WTC11 (cell line): ENCODE results near the gene POMGNT2. TPM values are rescaled to one million over a fixed set of nuclear protein-coding genes. Genes with fewer than 3 reads are reported as not detected.

ENCODE experiments used
- ATAC-seq: fragments of 200-7000 bp; cut with Tn5 transposase; 2 replicates; pipeline ENCODE4 v1.10.0; 2021; ENCODE audit warnings: mild to moderate bottlenecking, moderate library complexity
- CTCF ChIA-PET: fragments of 300-600 bp; sonication (Branson Sonifier 250); formaldehyde crosslinking; loops from one replicate; lab custom pipeline; 2021; ENCODE audit warnings: antibody characterized with exemption; lab: Charles Lee
- POLR2A ChIA-PET: fragments of 350-600 bp; sonication (Branson Sonifier 250); formaldehyde crosslinking; loops from one replicate; lab custom pipeline; 2021; ENCODE audit warnings: antibody characterized with exemption; lab: Charles Lee
- DNase-seq: peaks from one replicate; pipeline ENCODE4 v3.0.0; 2021; ENCODE audit warnings: low spot score
- H3K27ac Mint-ChIP-seq: 2 replicates; pipeline ENCODE4 v1.8.0; 2021; ENCODE audit warnings: mixed read lengths
- H3K27me3 Mint-ChIP-seq: 2 replicates; pipeline ENCODE4 v1.8.0; 2021; ENCODE audit warnings: low read depth, mild to moderate bottlenecking, moderate library complexity, mixed read lengths
- H3K36me3 Mint-ChIP-seq: 2 replicates; pipeline ENCODE4 v1.8.0; 2021; ENCODE audit warnings: mixed read lengths
- H3K4me1 Mint-ChIP-seq: 2 replicates; pipeline ENCODE4 v1.8.0; 2022; ENCODE audit warnings: mixed read lengths
- H3K4me3 Mint-ChIP-seq: 2 replicates; pipeline ENCODE4 v1.8.0; 2021; ENCODE audit warnings: mild to moderate bottlenecking, moderate library complexity, mixed read lengths
- H3K9me3 Mint-ChIP-seq: 2 replicates; pipeline ENCODE4 v1.8.0; 2021; ENCODE audit warnings: mixed read lengths
- CREM ChIP-seq: sonication (generic); formaldehyde crosslinking; IDR thresholded peaks from 2 replicates; pipeline ENCODE4 v1.8.1; 2022; ENCODE audit warnings: mild to moderate bottlenecking, missing genetic modification reagents, moderate library complexity
- CTCF ChIP-seq: fragments of 200-600 bp; IDR thresholded peaks from 2 replicates; pipeline ENCODE4 v1.8.0; 2022; ENCODE audit warnings: antibody characterized with exemption
- E2F1 ChIP-seq: sonication (generic); formaldehyde crosslinking; IDR thresholded peaks from 2 replicates; pipeline ENCODE4 v1.8.0; 2022; ENCODE audit warnings: mild to moderate bottlenecking, missing genetic modification reagents
- FOXP1 ChIP-seq: sonication (generic); formaldehyde crosslinking; IDR thresholded peaks from 2 replicates; pipeline ENCODE4 v1.8.0; 2022; ENCODE audit warnings: missing genetic modification reagents, mild to moderate bottlenecking, moderate library complexity, borderline replicate concordance
- JAZF1 ChIP-seq: fragments of 250-450 bp; sonication (Bioruptor Pico); IDR thresholded peaks from 2 replicates; pipeline ENCODE4 v1.9.0; 2021; ENCODE audit warnings: moderate library complexity, mild to moderate bottlenecking, inconsistent platforms
- MYBL2 ChIP-seq: sonication (generic); formaldehyde crosslinking; IDR thresholded peaks from 2 replicates; pipeline ENCODE4 v1.8.1; 2023; ENCODE audit warnings: mild to moderate bottlenecking, moderate library complexity, missing genetic modification reagents
- NR1H2 ChIP-seq: sonication (generic); formaldehyde crosslinking; IDR thresholded peaks from 2 replicates; pipeline ENCODE4 v1.9.0; 2021; ENCODE audit warnings: mild to moderate bottlenecking, moderate library complexity, missing genetic modification reagents
- NR3C1 ChIP-seq: sonication (generic); formaldehyde crosslinking; conservative IDR thresholded peaks from 2 replicates; pipeline ENCODE4 v1.8.1; 2023; ENCODE audit warnings: low read depth, mild to moderate bottlenecking, missing genetic modification reagents
- PREB ChIP-seq: sonication (generic); formaldehyde crosslinking; IDR thresholded peaks from 2 replicates; pipeline ENCODE4 v1.8.1; 2022; ENCODE audit warnings: mild to moderate bottlenecking, missing genetic modification reagents, moderate library complexity, borderline replicate concordance
- SMAD3 ChIP-seq: sonication (generic); formaldehyde crosslinking; IDR thresholded peaks from 2 replicates; pipeline ENCODE4 v1.8.0; 2022; ENCODE audit warnings: missing genetic modification reagents, mild to moderate bottlenecking, borderline replicate concordance
- TCF7 ChIP-seq: sonication (generic); formaldehyde crosslinking; IDR thresholded peaks from 2 replicates; pipeline ENCODE4 v1.8.0; 2022; ENCODE audit warnings: mild to moderate bottlenecking, low read depth, missing genetic modification reagents, moderate library complexity
- TEAD1 ChIP-seq: sonication (generic); formaldehyde crosslinking; IDR thresholded peaks from 2 replicates; pipeline ENCODE4 v1.8.0; 2022; ENCODE audit warnings: mild to moderate bottlenecking, missing genetic modification reagents
- USF1 ChIP-seq: sonication (generic); formaldehyde crosslinking; IDR thresholded peaks from 2 replicates; pipeline ENCODE4 v1.8.0; 2022; ENCODE audit warnings: mild to moderate bottlenecking, missing genetic modification reagents
- ZNF232 ChIP-seq: sonication (generic); formaldehyde crosslinking; IDR thresholded peaks from 2 replicates; pipeline ENCODE4 v1.8.0; 2022; ENCODE audit warnings: mild to moderate bottlenecking, missing genetic modification reagents
- ZNF416 ChIP-seq: fragments of 250-450 bp; sonication (Bioruptor Pico); IDR thresholded peaks from 2 replicates; pipeline ENCODE4 v1.9.0; 2021; ENCODE audit warnings: mild to moderate bottlenecking, inconsistent platforms
- ZSCAN18 ChIP-seq: fragments of 250-450 bp; sonication (Bioruptor Pico); IDR thresholded peaks from 2 replicates; pipeline ENCODE4 v2.1.2; 2022; ENCODE audit warnings: mild to moderate bottlenecking, moderate library complexity
- total RNA-seq: library from RNA; stranded (reverse); gene quantifications from 3 replicates; pipeline ENCODE4 v1.2.3, GENCODE V29; 2021
- TF ChIP-seq, protein P1 (sequence below): sonication (generic); formaldehyde crosslinking; IDR thresholded peaks from 2 replicates; pipeline ENCODE4 v1.8.1; 2023; ENCODE audit warnings: mild to moderate bottlenecking, missing genetic modification reagents, moderate library complexity

Gene POMGNT2
- total RNA-seq, 1 experiment from 2014 or later, result 12.5 TPM

DNA sequence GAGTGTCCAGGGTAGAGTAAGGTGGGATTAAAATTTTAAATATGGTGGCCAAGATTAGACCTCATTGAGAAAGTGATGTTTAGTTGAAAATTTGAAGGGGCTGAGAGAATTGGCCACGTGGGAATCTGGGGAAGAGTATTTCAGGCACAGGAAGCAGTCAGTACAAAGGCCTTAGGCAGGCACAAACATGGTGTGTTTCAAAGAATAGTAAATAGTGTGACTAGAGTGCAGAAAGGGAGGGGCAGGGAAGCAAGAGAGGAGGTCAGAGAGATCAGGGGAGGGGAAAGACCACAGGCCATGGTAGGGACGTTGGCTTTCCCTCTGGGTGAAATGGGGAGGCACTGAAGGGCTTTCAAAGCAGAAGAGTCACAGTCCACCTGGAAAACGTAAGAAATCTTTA, 36.6 kb upstream of the POMGNT2 start:
- no peak overlapping the region for H3K4me3 Mint-ChIP-seq
- ChIA-PET POLR2A (no interaction called here), CTCF (interaction anchor here (0.6 kb wide), 1 partner anchor 196 kb away, joined by 3 read pairs; no protein-coding TSS in a partner anchor)
- TF ChIP-seq CREM (CRISPR knock-in tag), result no peak
- no peak for TF ChIP-seq USF1 (CRISPR knock-in tag)
- no peak for TF ChIP-seq ZNF232 (CRISPR knock-in tag)
- TF ChIP-seq TEAD1 (CRISPR knock-in tag), result no peak
- no peak for TF ChIP-seq TCF7
- TF ChIP-seq JAZF1 (CRISPR knock-in tag), result no peak
- TF ChIP-seq MYBL2 (CRISPR knock-in tag), result no peak
- peaks cover 9% of the 10 kb centered on the region for H3K9me3 Mint-ChIP-seq
- no peaks in the 10 kb centered on the region for H3K36me3 Mint-ChIP-seq
- DNase-seq (no peak), ATAC-seq (peak; percentile 78)
- H3K27me3 Mint-ChIP-seq, result no peaks in the 10 kb centered on the region; the same call in 1 of the 2 replicates
- peaks cover 28% of the 10 kb centered on the region for H3K4me1 Mint-ChIP-seq
- no peak overlapping the region for H3K27ac Mint-ChIP-seq

GRCh38 chr3:43138488-43139231, 32.8 kb upstream of the POMGNT2 start:
- H3K27me3 Mint-ChIP-seq, result no peaks in the 10 kb centered on the region; the same call in 1 of the 2 replicates
- peaks cover 13% of the 10 kb centered on the region for H3K4me1 Mint-ChIP-seq
- ChIA-PET CTCF (interaction anchor here (1.1 kb wide), 1 partner anchor 177 kb away, joined by 5 read pairs; no protein-coding TSS in a partner anchor), POLR2A (no interaction called here)
- H3K9me3 Mint-ChIP-seq, result no peaks in the 10 kb centered on the region
- DNase-seq, result no peak
- H3K27ac Mint-ChIP-seq, result no peak overlapping the region; the same call in 1 of the 2 replicates
- H3K36me3 Mint-ChIP-seq, result no peaks in the 10 kb centered on the region
- TF ChIP-seq CREM (CRISPR knock-in tag), result no peak
- no peak for TF ChIP-seq NR1H2 (CRISPR knock-in tag)
- no peak for TF ChIP-seq FOXP1
- no peak for TF ChIP-seq SMAD3 (CRISPR knock-in tag)
- no peak for TF ChIP-seq E2F1 (CRISPR knock-in tag)
- TF ChIP-seq, protein P1, sequence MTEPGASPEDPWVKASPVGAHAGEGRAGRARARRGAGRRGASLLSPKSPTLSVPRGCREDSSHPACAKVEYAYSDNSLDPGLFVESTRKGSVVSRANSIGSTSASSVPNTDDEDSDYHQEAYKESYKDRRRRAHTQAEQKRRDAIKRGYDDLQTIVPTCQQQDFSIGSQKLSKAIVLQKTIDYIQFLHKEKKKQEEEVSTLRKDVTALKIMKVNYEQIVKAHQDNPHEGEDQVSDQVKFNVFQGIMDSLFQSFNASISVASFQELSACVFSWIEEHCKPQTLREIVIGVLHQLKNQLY, result no peak
- no peak for TF ChIP-seq TCF7
- no peak for TF ChIP-seq ZNF416 (CRISPR knock-in tag)
- TF ChIP-seq CTCF, result no peak
- no peak for TF ChIP-seq PREB (CRISPR knock-in tag)
- no peak for TF ChIP-seq ZSCAN18 (CRISPR knock-in tag)
- TF ChIP-seq NR3C1 (CRISPR knock-in tag), result no peak
- no peak for ATAC-seq
- H3K4me3 Mint-ChIP-seq, result no peak overlapping the region
